ENCODE data around the gene CUL1.
A peak's percentile ranks its signal among the peaks of the same experiment; 100 is the strongest.

Gene CUL1

GRCh38 chr7:148761499-148762278 is 63.0 kb downstream of the CUL1 start:
- no peak for DNase-seq (ENCODE audit: low read depth in 3 of 3)

- DNase-seq (ENCODE audit: low read depth in 3 of 3): no peak
Measured at GRCh38 chr7:148763622-148764021, 64.9 kb downstream of the CUL1 start.

GRCh38 chr7:148770004-148770403 is 71.3 kb downstream of the CUL1 start:
- no peak for DNase-seq (ENCODE audit: low read depth in 3 of 3)

GRCh38 chr7:148772297-148773089 is 73.8 kb downstream of the CUL1 start:
- peak in 2 of 3 donors; percentile 13 to 30 for DNase-seq (ENCODE audit: low read depth in 3 of 3)

- DNase-seq (ENCODE audit: low read depth in 3 of 3): no peak
Measured at GRCh38 chr7:148773334-148773733, 74.6 kb downstream of the CUL1 start.

- DNase-seq (ENCODE audit: low read depth in 3 of 3): no peak
Measured at GRCh38 chr7:148774471-148774870, 75.8 kb downstream of the CUL1 start.

GRCh38 chr7:148782757-148783456 is 84.2 kb downstream of the CUL1 start:
- no peak for DNase-seq (ENCODE audit: low read depth in 3 of 3)

GRCh38 chr7:148783801-148784527 is 85.3 kb downstream of the CUL1 start:
- no peak for DNase-seq (ENCODE audit: low read depth in 3 of 3)

GRCh38 chr7:148787571-148788295 is 89.0 kb downstream of the CUL1 start:
- no peak for DNase-seq (ENCODE audit: low read depth in 3 of 3)

GRCh38 chr7:148789220-148789619 is 90.5 kb downstream of the CUL1 start:
- DNase-seq (ENCODE audit: low read depth in 3 of 3): no peak

GRCh38 chr7:148790131-148790726 is 91.5 kb downstream of the CUL1 start:
- DNase-seq (ENCODE audit: low read depth in 3 of 3): no peak

- no peak for DNase-seq (ENCODE audit: low read depth in 3 of 3)
Measured at GRCh38 chr7:148790850-148791249, 92.1 kb downstream of the CUL1 start.

- DNase-seq (ENCODE audit: low read depth in 3 of 3): no peak
Measured at GRCh38 chr7:148791546-148791945, 92.8 kb downstream of the CUL1 start.

- no peak for DNase-seq (ENCODE audit: low read depth in 3 of 3)
Measured at GRCh38 chr7:148793590-148793989, 94.9 kb downstream of the CUL1 start.

GRCh38 chr7:148794476-148794875 is 95.8 kb downstream of the CUL1 start:
- DNase-seq (ENCODE audit: low read depth in 3 of 3): no peak

- no peak for DNase-seq (ENCODE audit: low read depth in 3 of 3)
Measured at GRCh38 chr7:148796841-148797240, 98.1 kb downstream of the CUL1 start.

GRCh38 chr7:148799893-148800555 is 101.3 kb downstream of the CUL1 start:
- DNase-seq (ENCODE audit: low read depth in 3 of 3): no peak

- DNase-seq (ENCODE audit: low read depth in 3 of 3): no peak
Measured at GRCh38 chr7:148800677-148801076, 102.0 kb downstream of the CUL1 start.

GRCh38 chr7:148802101-148802493 is 103.4 kb downstream of the CUL1 start:
- no peak for DNase-seq (ENCODE audit: low read depth in 3 of 3)

- DNase-seq (ENCODE audit: low read depth in 3 of 3): no peak
Measured at GRCh38 chr7:148803094-148803493, 104.4 kb downstream of the CUL1 start.

Data from stimulated activated CD4-positive, alpha-beta T cell treated with anti-CD3 and anti-CD28 coated beads, TNF-alpha, amount 100 ng/mL, for 48 hours (primary cell).